ENCODE data around the gene DIAPH2.
"Not testable (repeated sequence)": the region's sequence is repeated elsewhere in the genome, so short reads cannot be mapped to it uniquely, and the experiment has no call there.

DIAPH2 gene

DNA sequence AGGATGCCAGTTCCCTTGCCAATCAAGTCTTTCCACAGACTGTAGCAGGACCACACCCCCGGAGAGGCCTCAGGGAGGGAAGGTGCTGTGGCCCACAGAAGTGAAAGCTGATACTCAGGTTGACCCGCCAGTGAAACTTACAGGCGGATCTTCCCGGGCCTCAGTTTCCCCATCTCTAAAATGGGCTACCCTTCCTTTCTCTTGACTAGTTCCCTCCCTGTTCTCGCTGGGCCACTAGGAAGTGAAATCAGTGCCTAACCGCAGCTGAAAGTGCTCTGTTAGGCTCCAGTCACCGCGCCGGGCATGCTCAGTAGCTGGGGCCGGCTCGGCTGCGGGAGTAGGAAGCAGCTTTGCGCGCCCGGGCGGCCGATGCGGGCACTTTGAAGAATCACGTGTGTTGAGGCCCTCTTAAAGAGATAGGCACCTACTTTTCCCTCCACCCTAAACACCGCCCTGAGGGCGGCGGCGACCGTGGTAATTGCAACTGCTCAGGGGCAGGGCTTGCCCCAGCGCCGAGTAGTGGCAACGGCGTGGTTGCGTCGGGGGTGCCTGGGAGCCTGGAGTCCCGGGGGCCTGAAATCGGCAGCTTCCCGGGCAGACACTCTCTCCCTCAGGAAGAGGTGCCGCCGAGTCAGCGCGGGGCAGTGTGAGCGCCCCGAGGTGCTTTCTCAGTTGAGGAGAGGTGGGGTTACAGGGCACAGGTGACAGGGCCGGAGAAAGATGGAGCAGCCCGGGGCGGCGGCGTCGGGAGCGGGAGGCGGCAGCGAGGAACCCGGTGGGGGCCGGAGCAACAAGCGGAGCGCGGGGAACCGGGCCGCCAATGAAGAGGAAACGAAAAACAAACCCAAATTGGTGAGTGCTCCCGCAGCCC lies at the start of gene DIAPH2:
Gene DIAPH2, plus strand, starts transcription at position 504 of the 871 bp plus-strand sequence.
- peak in 13 of 14 donors; percentile 2 to 50 (median 36) for DNase-seq

DNA sequence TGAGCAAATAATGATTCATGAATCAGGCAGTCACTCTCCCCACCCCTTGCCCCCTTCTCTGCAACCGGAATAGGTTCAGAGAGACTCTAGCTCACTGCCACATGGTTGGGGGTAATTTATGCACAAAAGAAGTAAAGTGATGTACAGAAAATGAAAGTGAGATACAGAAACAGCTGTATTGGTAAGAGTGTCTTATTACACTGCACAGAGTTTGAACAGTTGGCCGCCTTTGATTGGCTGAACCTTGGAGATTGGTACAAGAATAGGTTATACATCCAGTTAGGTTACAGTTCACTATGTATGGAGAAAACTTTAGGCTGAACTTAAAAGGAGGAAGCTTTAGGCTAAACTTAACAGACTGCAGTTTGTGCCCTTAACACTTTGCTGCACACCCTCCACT lies 34.6 kb upstream of the DIAPH2 start:
- DNase-seq = no peak

DNA sequence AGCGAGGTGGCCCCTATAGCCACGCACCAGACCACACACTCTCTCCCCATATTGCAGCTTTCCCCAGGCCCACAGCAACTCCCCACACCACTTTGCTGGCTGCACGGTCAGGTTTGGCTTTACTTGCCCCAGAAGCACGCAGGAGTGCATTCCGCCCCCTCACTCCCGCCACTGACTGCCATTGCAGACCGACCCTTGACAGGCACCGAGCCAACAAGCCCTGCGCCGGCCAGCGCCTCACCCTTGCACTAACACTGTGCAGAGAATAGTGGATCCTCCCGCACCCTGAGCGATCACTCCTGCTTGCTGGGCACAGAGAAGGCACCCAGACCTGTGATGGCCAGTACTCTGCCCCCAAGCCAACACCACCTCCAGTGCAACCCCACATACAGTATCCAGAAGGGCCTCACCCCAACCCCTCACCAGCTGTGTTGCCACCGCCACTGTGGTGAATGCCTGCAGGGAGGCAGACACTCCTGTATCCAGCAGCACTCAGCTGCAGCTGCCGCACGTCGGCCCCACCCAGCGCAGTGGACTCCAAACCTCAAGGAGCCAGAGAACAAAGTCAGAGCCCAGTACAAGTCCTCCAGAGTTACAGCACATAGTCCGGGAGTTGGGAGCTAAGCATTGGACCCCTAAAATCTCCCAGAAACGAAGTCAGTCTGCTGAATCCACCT lies 28.6 kb upstream of the DIAPH2 start:
- DNase-seq = no peak

DNA sequence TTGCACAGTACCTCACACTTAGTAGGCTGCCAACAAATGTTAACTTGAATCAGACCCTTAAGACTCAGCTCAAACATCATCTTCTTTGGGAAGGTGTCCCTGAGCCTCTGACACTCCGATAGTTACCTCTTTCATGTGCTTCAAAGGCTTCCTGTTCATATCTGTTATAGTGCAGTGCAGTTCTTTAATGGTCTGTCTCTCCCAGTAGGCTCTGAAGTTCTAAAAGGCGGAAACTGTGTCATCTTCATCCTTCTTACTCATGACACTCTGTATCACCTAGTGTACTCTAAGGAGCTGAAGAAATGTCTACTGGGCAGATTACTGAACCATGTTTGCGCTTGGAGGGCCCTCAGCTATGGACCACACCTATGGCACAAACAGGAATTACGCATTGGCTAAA lies 2.1 kb upstream of the DIAPH2 start:
- no peak for DNase-seq

DNA sequence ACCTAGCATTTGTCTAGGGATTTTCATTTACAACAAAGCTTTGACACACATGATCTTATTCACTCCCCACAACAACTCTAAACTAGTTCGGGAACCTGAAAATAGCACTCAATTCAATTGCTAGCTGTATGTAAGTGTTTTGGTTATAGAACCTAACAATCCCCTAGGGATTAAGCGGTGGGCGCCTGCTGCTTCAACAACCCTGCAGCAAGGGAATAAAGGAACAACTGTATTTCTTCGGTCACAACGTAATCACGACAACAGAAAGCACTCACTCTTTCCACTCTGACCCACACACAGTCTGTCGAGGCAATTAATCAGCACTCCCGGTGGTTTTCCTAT lies 674 bp upstream of the DIAPH2 start:
- DNase-seq = no peak

DNA sequence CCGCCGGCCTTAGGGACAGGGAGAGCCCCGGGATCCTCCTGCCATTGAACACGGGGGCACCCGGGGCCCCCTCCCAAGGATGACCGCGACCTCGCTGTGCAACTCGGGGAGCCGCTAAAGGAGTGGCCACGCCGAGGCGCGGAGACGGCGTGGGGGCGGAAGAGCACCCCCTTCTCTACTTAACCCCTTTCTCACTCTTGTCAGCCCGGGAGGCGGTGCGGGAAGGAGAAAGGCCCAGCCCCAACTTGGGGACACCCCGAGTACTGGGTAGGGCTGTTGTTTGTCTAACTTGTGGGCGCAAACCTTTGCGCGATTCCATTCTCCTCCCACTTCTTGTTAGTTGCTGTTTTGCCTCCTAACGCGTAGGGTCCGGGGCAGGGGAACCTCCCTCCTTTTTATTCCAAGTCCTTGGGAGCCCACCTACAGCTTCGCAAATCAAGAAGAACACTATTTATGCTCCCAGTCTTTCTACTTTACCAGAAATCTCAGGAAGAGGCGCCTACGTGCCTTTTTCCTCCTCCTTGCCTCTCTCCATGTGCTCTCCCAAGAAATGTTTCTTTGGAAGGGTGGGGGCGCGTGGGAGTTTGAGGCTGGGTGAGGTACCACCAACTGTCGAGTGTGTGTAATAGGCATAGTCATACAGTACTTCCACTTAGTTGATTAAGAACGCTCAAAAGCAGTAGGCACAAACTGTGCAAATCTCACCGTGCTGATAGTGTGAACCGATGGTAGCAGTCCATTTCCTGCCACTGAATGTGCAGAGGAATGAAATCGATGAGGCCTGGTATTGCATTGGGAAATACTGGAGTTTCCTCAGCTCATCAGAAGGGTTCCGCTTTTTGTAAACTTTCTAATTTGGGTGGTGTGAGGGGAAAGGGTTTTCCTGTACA lies 813 bp downstream of the DIAPH2 start:
- peak in 7 of 14 donors; percentile 0 to 25 (median 3) for DNase-seq

DNA sequence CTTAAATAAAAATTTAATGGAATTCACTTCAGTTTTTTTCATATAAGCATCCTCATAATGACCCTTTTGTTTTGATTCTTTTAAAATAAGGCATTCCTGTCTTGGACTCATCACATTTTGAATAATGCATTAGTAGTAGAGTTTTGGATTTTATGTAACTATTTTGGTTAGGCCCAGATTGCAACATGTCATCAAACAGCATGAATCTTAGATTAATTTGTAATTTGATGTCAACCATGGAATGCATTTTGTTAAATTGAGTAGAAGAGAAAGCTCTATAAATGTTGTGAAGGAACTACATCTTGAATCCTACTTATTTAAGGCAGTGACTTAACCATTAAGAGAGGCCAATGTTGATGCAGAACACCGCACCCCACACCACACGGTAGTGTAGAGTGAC lies 3.1 kb downstream of the DIAPH2 start:
- DNase-seq = no peak

DNA sequence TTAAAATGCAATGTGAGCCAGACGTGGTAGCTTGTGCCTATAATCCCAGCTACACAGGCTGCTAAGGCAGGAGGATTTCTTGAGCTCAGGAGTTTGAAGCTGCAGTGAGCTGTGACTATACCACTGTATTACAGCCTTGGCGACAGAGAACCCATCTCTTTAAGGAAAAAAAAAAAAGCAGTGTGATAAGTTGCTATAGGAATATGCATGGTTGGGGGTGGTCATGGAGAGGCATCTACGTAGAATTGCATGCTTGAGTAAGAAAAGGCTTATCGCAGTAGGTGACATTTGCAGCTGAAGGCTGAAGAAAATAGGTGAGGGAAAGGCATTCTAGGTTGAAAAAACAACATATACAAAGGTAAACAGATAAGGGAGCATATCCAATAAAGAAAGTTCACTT lies 4.1 kb downstream of the DIAPH2 start:
- no peak for DNase-seq

DNA sequence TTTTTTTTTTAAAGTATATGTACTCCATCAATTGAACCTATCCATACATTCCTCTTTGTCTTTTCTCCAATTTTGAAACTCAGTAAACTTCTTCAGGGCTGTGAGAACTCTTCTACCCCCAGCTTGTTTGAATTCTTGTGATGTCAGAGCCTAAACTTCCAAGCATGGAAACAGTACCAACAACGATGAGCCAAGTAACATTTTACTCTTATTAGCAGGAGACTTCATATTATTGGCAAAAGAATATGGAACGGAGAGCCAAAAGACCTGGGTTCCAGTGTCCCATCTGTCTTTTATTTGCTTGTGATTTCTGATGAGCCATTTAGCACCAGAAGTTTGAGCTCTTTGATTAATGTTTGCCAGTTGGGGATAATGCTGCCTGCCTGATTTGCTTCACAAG lies 5.3 kb downstream of the DIAPH2 start:
- DNase-seq = no peak

DNA sequence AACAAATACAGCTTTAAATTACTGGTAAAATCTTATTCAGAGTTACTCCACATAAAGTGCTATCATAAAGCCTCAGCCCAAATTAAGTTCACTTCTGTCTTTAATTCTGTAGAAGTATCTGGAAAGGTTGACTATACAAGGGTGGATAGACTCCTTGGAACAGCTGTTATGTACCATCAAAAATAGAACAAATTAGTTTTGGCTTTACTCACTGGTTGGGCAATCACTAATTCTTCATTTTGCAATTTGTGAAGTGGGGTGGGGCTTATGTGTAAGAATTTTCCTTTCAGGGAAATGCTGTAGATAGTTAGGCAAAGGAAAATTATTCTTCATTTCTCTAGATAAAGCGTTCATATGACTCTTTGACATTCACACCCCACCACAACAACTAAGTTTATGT lies 7.8 kb downstream of the DIAPH2 start:
- no peak for DNase-seq

DNA sequence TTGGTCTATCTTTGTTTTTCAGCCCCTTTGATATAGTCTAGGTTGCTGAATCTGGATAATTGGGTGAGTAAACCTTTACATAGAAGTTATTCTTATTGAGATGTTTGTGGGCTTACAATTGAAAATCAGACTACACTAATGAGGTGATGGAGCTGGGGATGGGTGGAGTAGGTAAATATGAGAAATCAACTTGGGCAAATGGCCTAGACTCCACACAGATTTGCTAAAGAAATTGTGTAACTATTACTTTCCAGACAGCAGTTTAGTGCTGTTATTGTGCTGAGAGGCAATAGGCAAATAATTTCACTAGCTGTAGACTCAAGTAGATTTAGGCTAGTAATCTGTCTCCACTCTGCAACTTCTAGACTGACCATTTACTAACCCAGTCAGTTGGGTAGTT lies 8.2 kb downstream of the DIAPH2 start:
- DNase-seq = no peak

DNA sequence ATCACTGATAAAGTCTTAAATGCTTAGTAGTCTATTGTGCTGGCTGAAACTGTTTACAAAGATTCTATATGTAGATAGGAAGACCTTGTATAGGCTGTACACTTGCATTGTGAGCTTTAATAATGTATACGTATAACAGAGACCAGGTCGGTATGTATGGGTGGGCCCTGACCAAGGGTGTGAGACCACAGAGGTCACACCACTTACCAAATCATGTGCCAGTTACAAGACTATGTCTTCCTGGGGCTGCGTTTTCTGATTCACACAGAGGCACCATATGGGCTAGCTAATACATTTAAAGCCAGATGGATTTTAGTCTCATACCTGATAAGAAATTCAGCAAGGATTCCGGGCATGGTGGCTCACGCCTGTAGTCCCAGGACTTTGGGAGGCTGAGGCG lies 8.8 kb downstream of the DIAPH2 start:
- no peak for DNase-seq

DNA sequence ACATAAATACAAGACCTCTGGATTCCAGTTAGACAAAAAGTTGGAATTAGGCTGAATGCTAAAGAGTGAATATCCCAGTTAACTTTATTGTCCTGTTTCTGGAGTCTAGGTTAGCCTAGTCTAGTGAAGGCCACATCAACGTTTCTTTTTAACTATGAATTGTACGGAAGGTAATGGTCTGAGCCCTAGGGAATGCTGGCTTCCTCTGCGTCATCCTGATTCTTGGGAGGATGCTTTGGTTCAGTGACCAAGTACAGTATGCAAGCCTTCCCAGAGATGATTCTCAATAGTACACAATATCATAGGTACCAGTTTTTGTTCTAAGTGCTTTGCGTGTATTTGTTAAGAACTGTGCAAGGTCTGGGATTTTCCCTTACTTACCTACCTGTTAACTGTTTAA lies 11.8 kb downstream of the DIAPH2 start:
- no peak for DNase-seq

DNA sequence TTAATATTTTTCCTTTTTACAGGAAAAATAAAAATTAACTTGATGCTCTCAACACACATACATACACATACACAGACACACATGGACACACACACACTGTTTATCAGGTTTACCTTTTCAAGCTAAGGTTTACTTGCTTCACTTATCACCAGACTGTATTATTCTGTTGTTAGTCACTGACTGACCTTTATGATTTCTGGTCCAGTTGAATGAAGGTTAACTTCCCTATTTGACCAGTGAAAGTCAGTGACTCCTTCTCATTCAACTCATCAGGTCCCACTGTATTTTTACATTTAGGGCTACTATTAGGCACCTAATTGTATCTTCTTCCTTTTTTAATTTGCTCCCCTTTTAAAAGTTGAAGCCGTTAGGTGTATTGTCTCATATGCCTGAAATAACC lies 16.0 kb downstream of the DIAPH2 start:
- DNase-seq = no peak

DNA sequence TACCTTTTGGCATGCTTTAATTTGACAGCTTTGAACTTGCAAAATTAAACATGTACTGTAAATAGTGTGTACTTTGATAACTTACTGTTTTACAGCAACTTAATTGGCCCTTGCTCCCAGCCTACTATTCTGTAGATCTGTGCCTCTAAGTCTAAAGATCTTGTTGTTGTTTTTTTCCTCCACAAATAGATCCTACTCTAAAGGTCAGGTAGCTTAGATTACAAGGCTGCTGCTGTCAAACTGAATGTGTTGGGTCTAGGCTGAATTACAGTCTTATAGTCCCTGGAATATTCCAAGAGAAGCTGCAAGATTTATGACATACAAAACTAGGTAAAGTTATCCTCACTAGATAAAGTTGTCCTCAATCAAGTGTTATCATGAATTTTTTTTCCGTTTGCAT lies 18.7 kb downstream of the DIAPH2 start:
- no peak for DNase-seq

DNA sequence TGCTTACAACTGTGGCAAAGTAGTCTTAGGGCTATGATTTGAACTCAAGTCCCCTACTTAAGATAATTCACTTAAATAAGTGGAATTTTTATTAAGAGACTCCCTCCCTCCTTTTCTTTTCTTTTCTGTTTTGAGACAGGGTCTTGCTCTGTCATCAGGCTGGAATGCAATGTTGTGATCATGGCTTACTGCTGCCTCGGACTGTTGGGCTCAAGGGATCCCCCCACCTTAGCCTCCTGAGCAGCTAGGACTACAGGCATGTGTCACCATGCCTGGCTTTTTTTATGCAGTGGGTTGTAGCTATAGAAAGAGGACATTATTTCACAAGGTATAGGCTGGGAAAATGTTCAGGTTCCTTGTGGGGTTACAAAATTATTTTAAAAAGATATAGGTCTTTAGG lies 19.2 kb downstream of the DIAPH2 start:
- DNase-seq = no peak

DNA sequence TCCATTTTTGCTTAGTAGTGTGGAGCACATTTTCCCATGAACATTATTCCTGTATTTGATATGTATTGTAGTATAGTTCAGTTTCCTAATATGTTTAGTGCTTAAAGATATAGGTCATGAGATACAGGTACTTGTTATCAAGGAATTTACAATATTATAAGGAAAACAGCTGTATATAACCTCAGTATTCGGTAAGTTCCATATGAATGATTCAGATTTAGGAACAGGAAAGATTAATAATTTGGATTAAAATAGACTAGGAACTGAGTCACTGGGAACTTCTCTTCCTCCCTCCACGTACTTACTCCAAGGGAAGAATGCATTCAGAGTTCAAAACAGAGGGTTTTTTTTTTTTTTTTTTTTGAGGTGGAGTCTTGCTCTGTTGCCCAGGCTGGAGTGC lies 20.0 kb downstream of the DIAPH2 start:
- no peak for DNase-seq

DNA sequence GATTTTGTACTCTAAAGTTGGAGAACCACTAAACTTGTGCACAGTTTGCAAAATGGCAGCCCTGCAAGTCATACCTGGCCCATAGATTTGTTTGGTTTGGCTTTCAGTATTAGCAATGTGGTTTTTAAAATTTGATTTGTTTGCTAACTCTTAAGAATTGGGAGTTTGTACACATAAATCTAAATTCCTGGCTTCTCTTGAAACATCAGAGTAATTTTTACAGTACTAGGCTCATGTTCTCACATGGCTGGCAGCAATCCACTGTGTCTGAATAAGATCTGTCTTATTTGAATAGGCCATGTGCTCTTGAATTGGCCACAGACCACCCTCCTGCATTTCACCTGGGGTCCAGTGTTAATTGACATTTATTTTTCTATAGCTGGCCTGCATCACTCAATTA lies 21.3 kb downstream of the DIAPH2 start:
- DNase-seq = no peak

DNA sequence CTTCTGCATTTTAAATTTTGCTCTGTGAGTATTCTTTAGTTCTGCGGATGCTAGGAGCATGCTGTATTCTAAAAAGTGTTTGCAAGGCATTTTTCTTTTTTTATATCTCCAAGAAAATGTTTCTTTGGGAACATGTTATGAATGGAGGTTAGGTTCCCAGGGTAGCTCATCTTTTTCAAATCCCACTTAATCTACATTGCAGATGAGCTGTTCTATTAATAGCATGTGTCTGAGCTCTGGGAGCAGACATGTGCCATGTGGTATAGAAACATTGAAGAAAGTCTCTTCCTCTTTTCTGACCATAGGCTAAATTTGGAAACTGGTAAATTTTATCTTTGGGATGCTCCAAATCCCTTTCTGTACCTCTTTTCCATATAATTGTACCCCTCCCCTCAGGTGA lies 23.2 kb downstream of the DIAPH2 start:
- no peak for DNase-seq

DNA sequence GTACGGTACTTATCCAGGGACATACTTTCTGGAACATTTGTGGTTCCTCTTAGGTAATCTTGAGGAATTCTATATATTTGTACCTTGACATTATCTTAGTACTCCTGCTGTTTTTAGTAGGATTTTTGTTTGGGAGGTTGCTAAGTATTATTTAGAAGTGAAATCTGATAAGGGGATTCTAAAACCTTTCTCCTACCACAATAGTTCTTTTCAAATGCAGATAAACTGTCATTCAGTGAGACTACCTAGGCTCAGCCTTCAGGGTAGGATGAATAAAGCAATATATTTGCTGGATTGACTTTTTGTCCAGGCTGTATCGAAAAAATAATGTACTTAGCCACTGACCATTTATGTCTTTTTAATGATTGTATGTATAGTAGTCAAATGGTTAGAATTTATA lies 25.4 kb downstream of the DIAPH2 start:
- DNase-seq = no peak

DNA sequence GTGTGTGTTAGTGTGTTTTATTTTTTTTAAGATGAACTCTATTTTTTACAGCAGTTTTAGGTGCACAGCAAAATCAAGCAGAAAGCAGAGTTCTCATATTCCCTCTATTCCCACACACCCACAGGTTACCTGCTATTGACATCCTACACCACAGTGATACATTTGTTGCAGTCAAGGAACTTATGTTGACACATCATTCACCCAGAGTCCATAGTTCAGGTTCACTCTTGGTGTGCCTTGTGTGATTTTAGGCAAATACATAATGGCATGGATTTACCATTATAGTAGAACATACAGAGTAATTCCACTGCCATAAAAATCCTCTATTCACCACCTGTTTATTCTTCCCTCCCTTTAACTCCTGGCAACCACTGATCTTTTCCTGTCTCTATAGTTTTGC lies 28.7 kb downstream of the DIAPH2 start:
- DNase-seq = no peak

DNA sequence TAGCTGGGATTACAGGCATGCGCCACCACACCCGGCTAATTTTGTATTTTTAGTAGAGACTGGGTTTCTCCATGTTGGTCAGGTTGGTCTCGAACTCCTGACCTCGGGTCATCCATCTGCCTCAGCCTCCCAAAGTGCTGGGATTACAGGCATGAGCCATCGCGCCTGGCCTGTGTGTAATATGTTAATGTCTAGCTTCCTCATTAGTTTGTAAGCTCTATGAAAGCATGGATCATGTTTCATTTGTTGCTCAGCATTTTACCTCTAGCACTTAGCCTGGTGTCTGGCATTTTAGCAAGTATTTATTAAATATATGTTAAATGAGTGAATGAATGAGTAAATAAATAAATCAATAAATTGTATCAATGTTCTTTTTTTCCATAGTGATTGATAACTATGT lies 29.8 kb downstream of the DIAPH2 start:
- not testable (repeated sequence) for DNase-seq

DNA sequence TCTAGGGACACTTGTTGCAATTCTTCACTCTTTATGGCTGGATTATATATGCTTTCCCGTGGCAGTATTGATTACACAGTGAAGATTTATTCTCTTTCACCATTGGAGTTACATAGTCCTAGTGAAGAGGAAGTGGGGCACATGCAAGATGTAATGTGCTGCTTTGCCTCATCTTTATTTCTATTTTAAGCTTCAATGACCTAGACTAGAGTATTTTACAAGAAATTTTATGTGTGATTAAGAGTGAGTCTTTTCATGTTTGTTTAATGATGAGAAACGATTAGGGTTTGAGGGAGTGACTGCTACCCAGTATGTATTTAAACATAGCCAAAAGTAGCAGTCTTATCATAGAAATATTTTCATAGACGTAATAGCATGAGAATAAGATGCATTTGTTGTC lies 30.8 kb downstream of the DIAPH2 start:
- DNase-seq = no peak

Data from C1 segment of cervical spinal cord (tissue), 14 donors.